PFSK-1 (cell line): ENCODE results near the gene HSFX3.

Source experiments
- FOXP2 ChIP-seq: optimal IDR thresholded peaks from 2 replicates; pipeline ENCODE3; 2011; ENCODE audit warnings: borderline replicate concordance, control low read depth, inconsistent platforms; ENCODE audit not compliant: insufficient read depth; ENCODE audit errors: extremely low read length, extremely low read depth
- POLR2AphosphoS5 ChIP-seq: IDR thresholded peaks from 2 replicates; pipeline ENCODE4 v1.6.1; 2012; ENCODE audit warnings: low read depth, mild to moderate bottlenecking, control low read depth, low read length, moderate library complexity
- SIN3A ChIP-seq: IDR thresholded peaks from 2 replicates; pipeline ENCODE4 v1.6.1; 2012; ENCODE audit warnings: mild to moderate bottlenecking, low read length, moderate library complexity, borderline replicate concordance; ENCODE audit not compliant: insufficient read depth
- TAF1 ChIP-seq: IDR thresholded peaks from 2 replicates; pipeline ENCODE4 v1.6.1; 2012; ENCODE audit warnings: low read length, control low read depth, borderline replicate concordance; ENCODE audit not compliant: insufficient read depth
- TF ChIP-seq, protein P1 (sequence below), 2 experiments: IDR thresholded peaks; 2 replicates each; pipeline versions ENCODE4 v1.6.1 to v1.8.0; 2011 to 2012; ENCODE audit warnings: low read depth in 2 of 2, low read length in 2 of 2, control low read depth in 1 of 2, inconsistent platforms in 1 of 2, mild to moderate bottlenecking in 1 of 2, moderate library complexity in 1 of 2; ENCODE audit not compliant: insufficient read depth in 1 of 2

The HSFX3 gene

DNA sequence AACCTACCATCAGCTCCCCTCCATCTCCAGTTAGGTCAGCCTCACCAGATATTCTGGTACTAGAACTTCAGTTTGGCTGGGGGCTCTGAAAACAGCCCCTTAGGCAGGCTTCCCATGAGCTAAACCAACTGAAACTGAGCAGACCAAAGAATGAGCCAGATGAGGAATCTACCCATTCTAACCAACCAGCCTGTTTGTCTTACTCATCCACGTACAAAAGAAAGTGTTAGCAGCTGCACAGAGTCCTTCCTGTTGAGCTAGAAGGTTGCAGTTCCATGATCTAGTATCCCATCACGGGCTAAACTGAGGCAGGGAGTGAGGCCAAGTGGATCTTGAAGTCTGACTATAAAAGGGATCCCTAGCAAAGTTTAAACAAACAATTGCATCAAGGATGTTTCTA is 20.0 kb upstream of the HSFX3 start:
- TF ChIP-seq TAF1, result no peak
- TF ChIP-seq, protein P1, sequence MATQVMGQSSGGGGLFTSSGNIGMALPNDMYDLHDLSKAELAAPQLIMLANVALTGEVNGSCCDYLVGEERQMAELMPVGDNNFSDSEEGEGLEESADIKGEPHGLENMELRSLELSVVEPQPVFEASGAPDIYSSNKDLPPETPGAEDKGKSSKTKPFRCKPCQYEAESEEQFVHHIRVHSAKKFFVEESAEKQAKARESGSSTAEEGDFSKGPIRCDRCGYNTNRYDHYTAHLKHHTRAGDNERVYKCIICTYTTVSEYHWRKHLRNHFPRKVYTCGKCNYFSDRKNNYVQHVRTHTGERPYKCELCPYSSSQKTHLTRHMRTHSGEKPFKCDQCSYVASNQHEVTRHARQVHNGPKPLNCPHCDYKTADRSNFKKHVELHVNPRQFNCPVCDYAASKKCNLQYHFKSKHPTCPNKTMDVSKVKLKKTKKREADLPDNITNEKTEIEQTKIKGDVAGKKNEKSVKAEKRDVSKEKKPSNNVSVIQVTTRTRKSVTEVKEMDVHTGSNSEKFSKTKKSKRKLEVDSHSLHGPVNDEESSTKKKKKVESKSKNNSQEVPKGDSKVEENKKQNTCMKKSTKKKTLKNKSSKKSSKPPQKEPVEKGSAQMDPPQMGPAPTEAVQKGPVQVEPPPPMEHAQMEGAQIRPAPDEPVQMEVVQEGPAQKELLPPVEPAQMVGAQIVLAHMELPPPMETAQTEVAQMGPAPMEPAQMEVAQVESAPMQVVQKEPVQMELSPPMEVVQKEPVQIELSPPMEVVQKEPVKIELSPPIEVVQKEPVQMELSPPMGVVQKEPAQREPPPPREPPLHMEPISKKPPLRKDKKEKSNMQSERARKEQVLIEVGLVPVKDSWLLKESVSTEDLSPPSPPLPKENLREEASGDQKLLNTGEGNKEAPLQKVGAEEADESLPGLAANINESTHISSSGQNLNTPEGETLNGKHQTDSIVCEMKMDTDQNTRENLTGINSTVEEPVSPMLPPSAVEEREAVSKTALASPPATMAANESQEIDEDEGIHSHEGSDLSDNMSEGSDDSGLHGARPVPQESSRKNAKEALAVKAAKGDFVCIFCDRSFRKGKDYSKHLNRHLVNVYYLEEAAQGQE (IDR thresholded peaks at IDR 0.05; ENCODE audit: insufficient read depth in 1 of 2, low read depth in 2 of 2, low read length in 2 of 2), result no peak
- TF ChIP-seq POLR2AphosphoS5, result no peak
- TF ChIP-seq SIN3A, result no peak
- no peak for TF ChIP-seq FOXP2

DNA sequence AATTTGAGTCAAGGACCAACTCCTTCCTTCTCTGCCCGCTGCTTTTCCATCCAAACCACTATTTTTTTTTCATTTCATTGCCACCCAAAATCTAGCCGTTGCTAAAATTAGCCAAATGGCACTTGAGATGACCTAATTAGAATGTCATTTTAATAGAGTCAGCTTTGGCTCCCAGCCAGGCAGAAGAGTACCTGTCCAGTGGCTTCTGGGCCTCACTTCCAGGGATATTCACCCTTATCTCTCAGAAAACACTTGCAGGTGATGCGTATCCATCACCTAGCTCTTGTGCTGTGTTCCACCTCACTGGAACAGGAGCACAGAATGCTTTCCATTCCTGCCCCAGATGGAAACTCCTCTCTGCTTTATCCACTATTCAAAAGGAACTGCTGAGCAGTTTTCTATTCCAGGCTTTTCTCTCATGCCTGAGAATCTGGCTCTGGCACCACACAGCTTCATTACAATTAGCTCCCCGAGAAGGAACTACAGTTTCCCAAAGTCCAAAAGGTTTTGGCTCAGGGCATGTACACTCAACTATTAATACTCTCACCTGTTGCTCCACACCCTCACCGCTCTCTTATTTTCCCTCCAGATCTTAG is 19.1 kb upstream of the HSFX3 start:
- TF ChIP-seq, protein P1 (IDR thresholded peaks at IDR 0.05; ENCODE audit: insufficient read depth in 1 of 2, low read depth in 2 of 2, low read length in 2 of 2), result no peak
- no peak for TF ChIP-seq POLR2AphosphoS5
- TF ChIP-seq TAF1, result no peak
- TF ChIP-seq FOXP2, result no peak
- no peak for TF ChIP-seq SIN3A

DNA sequence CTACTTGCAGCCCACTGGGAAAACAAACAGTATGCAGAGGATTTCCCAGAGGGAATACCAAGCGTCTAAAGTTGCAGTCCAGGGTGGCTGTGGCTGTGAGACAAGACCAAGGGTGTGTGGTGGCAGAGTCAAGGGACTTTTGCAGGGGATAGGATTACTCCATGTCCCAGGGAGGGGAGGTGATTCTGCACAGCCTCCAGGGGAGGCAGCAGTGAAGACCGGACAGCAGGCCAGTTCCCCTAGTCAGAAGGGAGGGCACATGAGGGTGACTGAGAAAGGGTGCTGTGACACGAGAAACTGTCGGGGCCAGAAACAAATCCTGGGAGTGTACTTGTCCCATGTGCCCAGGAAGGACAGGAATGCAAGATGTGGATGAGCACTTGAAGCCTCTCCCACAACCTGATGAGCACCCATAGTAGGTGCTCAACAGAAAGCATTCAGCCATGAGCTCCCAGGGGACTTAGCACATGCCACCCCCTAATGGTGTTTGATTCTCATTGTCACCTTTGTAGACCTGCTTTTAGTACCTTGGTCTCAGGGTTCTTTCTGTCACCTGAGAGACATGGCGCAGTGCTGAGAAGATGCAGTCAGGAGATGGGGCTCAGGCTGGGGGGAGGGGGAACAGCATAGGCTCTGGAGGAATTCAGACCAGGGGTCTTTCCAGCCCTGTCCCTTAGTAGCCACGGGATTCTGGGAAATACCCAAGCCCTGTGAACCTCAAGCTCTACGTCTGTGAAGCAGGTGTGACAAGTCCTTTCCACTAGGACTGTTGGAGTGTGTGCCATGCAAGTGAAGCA is 18.1 kb upstream of the HSFX3 start:
- TF ChIP-seq FOXP2 (no peak), SIN3A (no peak), TAF1 (no peak), POLR2AphosphoS5 (no peak)
- TF ChIP-seq, protein P1 (IDR thresholded peaks at IDR 0.05; ENCODE audit: insufficient read depth in 1 of 2, low read depth in 2 of 2, low read length in 2 of 2), result no peak

DNA sequence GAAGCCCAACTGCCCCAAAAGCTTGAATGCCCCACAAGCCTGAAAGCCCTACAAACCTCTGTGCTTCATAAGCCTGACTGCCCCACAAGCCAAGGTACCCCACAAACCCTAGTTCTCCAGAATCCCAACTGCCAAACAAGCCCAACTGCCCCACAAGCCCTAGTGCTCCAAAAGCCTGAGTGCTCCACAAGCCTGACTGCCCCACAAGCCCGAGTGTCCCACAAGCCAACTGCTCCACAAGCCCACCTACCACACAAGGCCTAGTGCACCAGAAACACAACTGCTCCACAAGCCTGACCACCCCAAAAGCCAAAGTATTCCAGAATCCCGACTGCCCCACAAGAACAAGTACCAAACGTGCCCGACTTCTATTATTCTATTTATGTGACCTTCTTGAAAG is 13.6 kb upstream of the HSFX3 start:
- TF ChIP-seq, protein P1 (IDR thresholded peaks at IDR 0.05; ENCODE audit: insufficient read depth in 1 of 2, low read depth in 2 of 2, low read length in 2 of 2), result no peak
- TF ChIP-seq TAF1 (no peak), POLR2AphosphoS5 (no peak), FOXP2 (no peak)
